Aorta (tissue), 5 donors: ENCODE results near the gene SLC25A17. TPM values are rescaled to one million over a fixed set of nuclear protein-coding genes. Genes with fewer than 3 reads are reported as not detected.
A peak's percentile ranks its signal among the peaks of the same experiment; 100 is the strongest.
"Not testable (repeated sequence)": the region's sequence is repeated elsewhere in the genome, so short reads cannot be mapped to it uniquely, and the experiment has no call there.

Source experiments
- ATAC-seq: fragments of 200-7000 bp; cut with Tn5 transposase; one replicate; pipeline ENCODE4 v1.9.1; 2022; ENCODE audit warnings: moderate library complexity; ENCODE audit not compliant: low FRiP score
- DNase-seq, 2 donors: peaks; one replicate each; pipeline ENCODE4 v3.0.0-alpha.2; 2020
- H3K27ac ChIP-seq, 2 donors: one replicate each; pipeline ENCODE4 v1.5.1; 2013; ENCODE audit warnings: low read length in 2 of 2, mild to moderate bottlenecking in 2 of 2, moderate library complexity in 2 of 2, control low read depth in 1 of 2, inconsistent platforms in 1 of 2, low read depth in 1 of 2
- H3K27me3 ChIP-seq, 2 donors: one replicate each; pipeline ENCODE4 v1.6.1; 2013; ENCODE audit warnings: control low read depth in 1 of 2, low read length in 1 of 2, mild to moderate bottlenecking in 1 of 2, moderate library complexity in 1 of 2; ENCODE audit not compliant: insufficient read depth in 2 of 2, control insufficient read depth in 1 of 2
- H3K36me3 ChIP-seq, 2 donors: one replicate each; pipeline ENCODE4 v1.6.1; 2013; ENCODE audit warnings: control low read depth in 1 of 2, low read length in 1 of 2, mild to moderate bottlenecking in 1 of 2; ENCODE audit not compliant: insufficient read depth in 2 of 2, control insufficient read depth in 1 of 2
- H3K4me1 ChIP-seq, 2 donors: one replicate each; pipeline ENCODE4 v1.6.1; 2013; ENCODE audit warnings: low read length in 2 of 2, control low read depth in 1 of 2, mild to moderate bottlenecking in 1 of 2, moderate library complexity in 1 of 2; ENCODE audit not compliant: insufficient read depth in 2 of 2, control insufficient read depth in 1 of 2
- H3K4me3 ChIP-seq, 2 donors: one replicate each; pipeline ENCODE4 v1.5.1; 2013; ENCODE audit warnings: low read length in 2 of 2, control low read depth in 1 of 2, mild to moderate bottlenecking in 1 of 2
- H3K9me3 ChIP-seq: one replicate; pipeline ENCODE4 v1.6.1; 2013; ENCODE audit warnings: mild to moderate bottlenecking, low read length; ENCODE audit not compliant: control insufficient read depth
- WGBS, 2 donors: extraction: QIAGEN DNeasy Blood & Tissue Kit; methylation state at CpG; one replicate each; pipeline ENCODE4 v1.1.7; 2013; 5-methylcytosine and 5-hydroxymethylcytosine counted together
- intact Hi-C, 2 donors: fragments of 100-400 bp; cut with DNase I; formaldehyde crosslinking; loops; one replicate each; pipeline versions ENCODE4 v1.14.2 to v1.15.0; 2022
- polyA plus RNA-seq, 2 donors: library from polyadenylated mRNA; stranded (reverse); fragments of 200-250 nt; gene quantifications; one replicate each; pipeline ENCODE4 v1.2.3, GENCODE V29; 2013
- total RNA-seq, 2 donors: library from RNA; stranded (reverse); fragmentation: NEBNext Ultra II Directional; extraction: Animal tissue kit (Norgen Biotek cat#: 25700); gene quantifications; one replicate each; pipeline ENCODE4 v1.2.1, GENCODE V29; 2021
- donor health status: healthy with polysubstance abuse.
- donor health status: Bipolar disorder and iron deficiency.
- donor health status: DM: no; HTN: no; CAD: no.
- donor health status: DM: no; HTN: no; CAD: no.
- donor health status: DM: yes; HTN: yes; CAD: no.

Gene SLC25A17
- total and polyA plus RNA-seq, 4 donors, result 6.0 to 15.2 (median 13.4) TPM

DNA sequence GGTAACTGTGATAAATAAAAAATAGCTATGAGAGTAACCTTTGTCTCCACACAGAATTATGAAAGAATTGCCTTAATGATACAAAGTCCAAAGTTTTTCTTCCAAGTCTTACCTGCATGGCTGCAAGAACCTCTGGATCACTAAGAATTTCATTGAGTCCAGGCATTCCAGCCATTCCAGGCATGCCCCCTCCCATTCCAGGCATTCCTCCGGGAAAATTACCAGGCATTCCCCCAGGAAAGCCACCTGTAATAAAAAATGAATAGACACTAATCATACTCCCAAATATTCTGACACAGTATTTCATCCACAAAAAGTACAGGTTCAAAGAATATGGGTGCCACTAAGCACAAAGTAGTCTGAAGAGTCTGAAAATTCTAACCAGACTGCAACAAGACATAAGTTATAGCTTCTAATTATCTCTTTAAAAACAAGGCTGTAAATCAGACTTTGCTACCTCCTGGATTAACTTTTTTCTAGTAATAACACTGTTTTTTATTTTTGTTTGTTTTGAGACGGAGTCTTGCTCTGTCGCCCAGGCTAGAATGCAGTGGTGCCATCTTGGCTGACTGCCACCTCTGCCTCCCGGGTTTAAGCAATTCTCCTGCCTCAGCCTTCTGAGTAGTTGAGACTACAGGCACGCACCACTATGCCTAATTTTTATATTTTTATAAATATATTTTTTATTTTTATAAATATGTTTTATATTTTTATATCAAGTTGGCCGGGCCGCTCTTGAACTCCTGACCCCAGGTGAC lies 8.0 kb upstream of the SLC25A17 start:
- no peak for ATAC-seq
- no peak for DNase-seq
- no peaks in the 10 kb centered on the region for H3K4me1 ChIP-seq

GRCh38 chr22:40826292-40826691 lies 7.1 kb upstream of the SLC25A17 start:
- H3K4me3 ChIP-seq, intact Hi-C loops, DNase-seq, ATAC-seq, H3K9me3 ChIP-seq, H3K27ac ChIP-seq, H3K27me3 ChIP-seq, H3K4me1 ChIP-seq, H3K36me3 ChIP-seq: not testable (repeated sequence)
- 96 to 100% methylated on average over 2 of the region's 2 CpGs for WGBS, 2 donors

More for the DNA sequence above, 8.0 kb upstream of the SLC25A17 start:
- intact Hi-C loops, result no loop called here
- no peak overlapping the region for H3K27ac ChIP-seq
- H3K9me3 ChIP-seq, result no peaks in the 10 kb centered on the region
- no peak overlapping the region for H3K4me3 ChIP-seq
- no peaks in the 10 kb centered on the region for H3K27me3 ChIP-seq
- H3K36me3 ChIP-seq, result peaks cover 0 to 2% of the 10 kb centered on the region in 2 donors
- WGBS, 2 donors, result 55 to 63% methylated on average over 7 of the region's 7 CpGs

DNA sequence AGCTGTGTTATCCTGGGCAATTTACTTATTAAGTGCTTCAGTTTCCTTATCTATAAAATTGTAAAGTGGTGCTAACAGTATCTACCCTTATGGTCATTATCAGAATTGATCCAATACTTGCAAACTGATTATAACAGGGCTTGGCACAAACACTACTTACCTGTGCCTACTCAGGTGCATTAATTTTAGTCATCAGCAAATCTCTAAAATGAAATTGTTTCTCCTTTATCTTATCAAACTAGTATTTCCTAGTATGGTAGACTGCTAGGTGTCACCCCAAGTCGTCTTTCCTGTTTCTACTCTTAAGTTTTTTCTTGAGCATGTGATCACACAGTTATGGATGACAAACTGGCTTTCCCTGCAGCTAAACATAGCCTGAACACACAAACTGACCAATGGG lies 4.3 kb upstream of the SLC25A17 start:
- ATAC-seq (no peak), DNase-seq (no peak)
- H3K27ac ChIP-seq, result no peak overlapping the region
- intact Hi-C loops, result no loop called here
- H3K9me3 ChIP-seq, result no peaks in the 10 kb centered on the region
- WGBS, 2 donors, result 51 to 64% methylated on average over 1 of the region's 1 CpG
- H3K4me3 ChIP-seq, result no peak overlapping the region
- H3K27me3 ChIP-seq, result no peaks in the 10 kb centered on the region
- H3K36me3 ChIP-seq, result no peaks in the 10 kb centered on the region
- H3K4me1 ChIP-seq, result no peaks in the 10 kb centered on the region

- Histone ChIP-seq H3K4me1 (peaks cover 4 to 7% of the 10 kb centered on the region in 2 donors), H3K36me3 (no peaks in the 10 kb centered on the region), H3K27me3 (no peaks in the 10 kb centered on the region), H3K4me3 (peak overlapping the region; percentile 57 to 82), H3K9me3 (no peaks in the 10 kb centered on the region), H3K27ac (peak overlapping the region in 1 of 2 donors; percentile 89)
- DNase-seq (no peak), ATAC-seq (no peak)
- WGBS, 2 donors, result 1% methylated on average over 4 of the region's 4 CpGs
- intact Hi-C loops, result no loop called here
These were observed 524 bp upstream of the SLC25A17 start for GRCh38 chr22:40819599-40820140.

DNA sequence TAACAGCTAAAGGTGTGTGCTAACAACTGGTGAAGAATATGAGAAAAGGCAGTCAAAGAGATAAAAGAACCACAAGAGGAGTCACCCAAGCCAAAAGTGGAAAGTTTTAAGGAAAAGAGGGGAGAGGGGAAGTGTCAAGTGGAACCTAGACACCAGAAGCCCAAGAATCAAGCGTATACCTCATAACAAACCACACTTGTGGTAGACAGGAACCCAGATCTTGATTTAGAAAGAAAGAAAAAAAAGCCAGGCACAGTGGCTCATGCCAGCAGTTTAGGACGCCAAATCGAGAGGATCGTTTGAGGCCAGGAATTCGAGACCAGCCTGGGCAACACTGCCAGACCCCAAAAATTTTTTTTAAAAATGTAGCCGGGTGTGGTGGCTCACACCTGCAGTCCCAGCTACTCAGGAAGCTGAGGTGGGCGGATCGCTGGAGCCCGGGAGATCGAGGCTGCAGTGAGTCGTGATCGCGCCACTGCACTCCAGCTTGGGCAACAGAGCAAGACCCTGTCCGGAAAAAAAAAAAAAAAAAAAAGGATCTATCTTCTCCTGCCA lies 877 bp downstream of the SLC25A17 start:
- Histone ChIP-seq H3K4me3 (peak overlapping the region in 1 of 2 donors; percentile 57), H3K27me3 (no peaks in the 10 kb centered on the region), H3K9me3 (no peaks in the 10 kb centered on the region), H3K36me3 (no peaks in the 10 kb centered on the region), H3K27ac (no peak overlapping the region), H3K4me1 (peaks cover 4 to 7% of the 10 kb centered on the region in 2 donors)
- intact Hi-C loops, result no loop called here
- no peak for DNase-seq
- no peak for ATAC-seq
- WGBS, 2 donors, result 23 to 27% methylated on average over 12 to 14 of the region's 14 CpGs

- Histone ChIP-seq H3K9me3 (no peaks in the 10 kb centered on the region), H3K27ac (no peak overlapping the region), H3K27me3 (no peaks in the 10 kb centered on the region), H3K4me1 (peaks cover 4 to 7% of the 10 kb centered on the region in 2 donors), H3K36me3 (no peaks in the 10 kb centered on the region), H3K4me3 (no peak overlapping the region)
- intact Hi-C loops, result no loop called here
- no peak for ATAC-seq
- DNase-seq, result no peak
- WGBS, 2 donors, result 88 to 92% methylated on average over 4 of the region's 4 CpGs
These were observed 1.4 kb downstream of the SLC25A17 start for GRCh38 chr22:40817737-40818136.

GRCh38 chr22:40813912-40814315 lies 5.2 kb downstream of the SLC25A17 start:
- Histone ChIP-seq H3K27me3 (no peaks in the 10 kb centered on the region), H3K4me1 (peaks cover 4 to 7% of the 10 kb centered on the region in 2 donors), H3K27ac (no peak overlapping the region), H3K4me3 (no peak overlapping the region), H3K36me3 (no peaks in the 10 kb centered on the region), H3K9me3 (no peaks in the 10 kb centered on the region)
- intact Hi-C loops, result no loop called here
- ATAC-seq, result no peak
- no peak for DNase-seq

DNA sequence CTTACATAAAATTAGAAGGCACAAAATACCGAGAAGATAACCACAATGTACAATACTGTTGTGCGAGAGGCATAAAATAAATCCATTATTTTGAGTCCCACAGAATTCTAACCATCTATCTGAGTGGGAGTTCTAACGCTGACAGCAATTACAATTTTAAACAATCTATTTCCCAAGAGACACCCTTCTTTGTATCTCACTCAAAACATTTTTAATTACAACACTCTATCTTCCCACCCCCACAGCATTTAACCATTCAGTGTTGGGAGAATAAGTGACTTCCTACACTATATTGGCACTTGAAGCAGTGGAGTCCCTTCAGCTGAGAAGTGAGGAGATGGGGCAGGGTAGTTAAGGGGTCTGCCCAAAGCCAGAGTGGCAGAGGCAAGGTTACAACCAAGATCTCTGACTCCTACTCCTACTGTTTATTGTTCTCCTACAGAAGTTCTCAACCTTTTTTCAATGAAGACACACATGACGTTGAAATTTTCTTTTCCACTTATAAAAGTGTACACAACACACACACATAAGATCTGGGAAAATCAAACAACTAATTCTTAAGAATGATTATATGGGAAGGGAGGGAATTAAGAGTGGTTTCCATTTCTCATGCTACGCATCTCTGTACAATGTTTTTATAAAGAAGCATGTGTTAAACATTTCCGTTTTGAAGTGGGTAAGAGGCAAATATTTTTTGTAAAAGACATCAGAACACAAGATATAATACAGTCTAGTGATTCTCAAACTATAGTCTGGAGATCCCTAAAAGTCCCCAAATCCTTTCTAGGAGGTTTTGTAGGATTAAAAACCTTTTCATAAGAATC lies 10.9 kb downstream of the SLC25A17 start:
- Histone ChIP-seq H3K36me3 (peaks cover 0 to 2% of the 10 kb centered on the region in 2 donors), H3K9me3 (no peaks in the 10 kb centered on the region), H3K27ac (no peak overlapping the region), H3K27me3 (no peaks in the 10 kb centered on the region), H3K4me1 (peaks cover 0 to 3% of the 10 kb centered on the region in 2 donors), H3K4me3 (no peak overlapping the region)
- ATAC-seq (no peak), DNase-seq (no peak)
- 46 to 61% methylated on average over 6 of the region's 6 CpGs for WGBS, 2 donors
- intact Hi-C loops, result no loop called here
